Measurements from ENCODE around the gene FNDC11. TPM values are rescaled to one million over a fixed set of nuclear protein-coding genes. Genes with fewer than 3 reads are reported as not detected.

FNDC11 gene
- total and polyA plus RNA-seq, 4 donors = under 0.01 to 0.01 TPM; not detected in 2

DNA sequence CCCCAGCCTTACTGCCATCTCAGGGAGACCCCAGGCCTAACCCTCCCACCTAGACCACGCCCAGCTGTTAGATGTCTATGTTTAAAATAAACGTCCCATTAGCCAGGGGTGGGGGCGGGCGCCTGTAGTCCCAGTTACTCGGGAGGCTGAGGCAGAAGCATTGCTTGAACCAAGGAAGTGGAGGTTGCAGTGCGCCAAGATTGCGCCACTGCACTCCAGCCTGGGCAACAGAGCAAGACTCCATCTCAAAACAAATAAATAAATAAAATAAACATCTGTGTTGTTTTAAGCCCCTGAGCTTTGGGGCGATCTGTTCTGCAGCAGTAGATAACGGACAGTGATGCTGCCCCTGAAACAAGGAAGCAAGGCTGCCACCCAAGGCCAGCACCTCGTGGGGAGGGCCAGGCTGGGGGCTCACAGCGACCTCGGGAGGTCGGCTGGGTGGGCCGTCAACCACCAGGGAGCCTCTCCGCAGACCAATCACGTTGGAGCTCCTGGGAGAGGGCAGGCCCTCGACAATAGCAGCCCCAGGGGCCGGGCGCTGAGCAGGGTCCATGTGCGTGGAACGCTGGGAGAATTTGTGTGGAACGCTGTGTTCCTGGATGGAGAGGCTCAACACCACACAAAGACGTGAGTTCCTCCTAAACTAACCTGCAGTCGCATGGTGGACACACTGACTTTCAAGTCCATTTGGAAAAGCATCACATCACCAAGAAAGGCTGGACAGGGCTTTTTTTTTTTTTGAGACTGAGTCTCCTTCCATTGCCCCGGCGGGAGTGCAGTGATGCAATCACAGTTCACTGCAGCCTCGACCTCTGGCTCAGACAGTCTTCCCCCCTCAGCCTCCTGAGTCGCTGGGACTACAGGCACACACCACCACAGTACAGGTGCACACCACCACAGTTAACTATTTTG lies 21.1 kb downstream of the FNDC11 start:
- Histone ChIP-seq H3K9ac (ENCODE audit: low read depth in 1 of 2, low read length in 2 of 2) (no peak overlapping the region), H3K9me3 (ENCODE audit: control insufficient read depth in 4 of 4, low read length in 3 of 4) (no peaks in the 10 kb centered on the region), H3K27ac (ENCODE audit: low read depth in 1 of 2, low read length in 2 of 2) (no peak overlapping the region), H3K4me1 (ENCODE audit: control insufficient read depth in 4 of 4, insufficient read depth in 4 of 4, low read length in 3 of 4) (peaks cover 6 to 22% (median 16%) of the 10 kb centered on the region in 4 donors), H3K27me3 (ENCODE audit: control insufficient read depth in 4 of 4, insufficient read depth in 4 of 4, low read length in 3 of 4) (peaks cover 0 to 2% (median 0%) of the 10 kb centered on the region in 4 donors), H3K36me3 (ENCODE audit: control insufficient read depth in 4 of 4, insufficient read depth in 3 of 4, low read depth in 1 of 4, low read length in 3 of 4) (no peaks in the 10 kb centered on the region), H3K4me3 (ENCODE audit: low read depth in 1 of 3, low read length in 3 of 3) (no peak overlapping the region)
- WGBS = 73% methylated on average over 28 of the region's 28 CpGs
- no peak for DNase-seq (ENCODE audit: low spot score)
- no peak for TF ChIP-seq FOXA2 (IDR thresholded peaks at IDR 0.05)
- TF ChIP-seq FOXA1 (IDR thresholded peaks at IDR 0.05) = no peak

- TF ChIP-seq RAD21 (IDR thresholded peaks at IDR 0.05) (no peak), REST (IDR thresholded peaks at IDR 0.05) (no peak), YY1 (IDR thresholded peaks at IDR 0.05) (no peak), NR2F2 (IDR thresholded peaks at IDR 0.05) (no peak), ZBTB33 (IDR thresholded peaks at IDR 0.05) (no peak), FOXA1 (IDR thresholded peaks at IDR 0.05) (no peak), FOXA2 (IDR thresholded peaks at IDR 0.05) (no peak), JUND (IDR thresholded peaks at IDR 0.05) (no peak), TAF1 (conservative IDR thresholded peaks at IDR 0.05) (no peak), SP1 (IDR thresholded peaks at IDR 0.05) (no peak), RXRA (IDR thresholded peaks at IDR 0.05) (no peak), HNF4A (conservative IDR thresholded peaks at IDR 0.05) (no peak), HNF4G (IDR thresholded peaks at IDR 0.05) (no peak), GABPA (IDR thresholded peaks at IDR 0.05 in 1 of 2, conservative IDR thresholded peaks at IDR 0.05 in 1 of 2) (no peak), EGR1 (IDR thresholded peaks at IDR 0.05; ENCODE audit: low read depth in 2 of 2) (no peak)
- TF ChIP-seq, protein P1, sequence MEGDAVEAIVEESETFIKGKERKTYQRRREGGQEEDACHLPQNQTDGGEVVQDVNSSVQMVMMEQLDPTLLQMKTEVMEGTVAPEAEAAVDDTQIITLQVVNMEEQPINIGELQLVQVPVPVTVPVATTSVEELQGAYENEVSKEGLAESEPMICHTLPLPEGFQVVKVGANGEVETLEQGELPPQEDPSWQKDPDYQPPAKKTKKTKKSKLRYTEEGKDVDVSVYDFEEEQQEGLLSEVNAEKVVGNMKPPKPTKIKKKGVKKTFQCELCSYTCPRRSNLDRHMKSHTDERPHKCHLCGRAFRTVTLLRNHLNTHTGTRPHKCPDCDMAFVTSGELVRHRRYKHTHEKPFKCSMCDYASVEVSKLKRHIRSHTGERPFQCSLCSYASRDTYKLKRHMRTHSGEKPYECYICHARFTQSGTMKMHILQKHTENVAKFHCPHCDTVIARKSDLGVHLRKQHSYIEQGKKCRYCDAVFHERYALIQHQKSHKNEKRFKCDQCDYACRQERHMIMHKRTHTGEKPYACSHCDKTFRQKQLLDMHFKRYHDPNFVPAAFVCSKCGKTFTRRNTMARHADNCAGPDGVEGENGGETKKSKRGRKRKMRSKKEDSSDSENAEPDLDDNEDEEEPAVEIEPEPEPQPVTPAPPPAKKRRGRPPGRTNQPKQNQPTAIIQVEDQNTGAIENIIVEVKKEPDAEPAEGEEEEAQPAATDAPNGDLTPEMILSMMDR (IDR thresholded peaks at IDR 0.05; ENCODE audit: low read depth, low read length, missing input control) = no peak
- TF ChIP-seq, protein P2, sequence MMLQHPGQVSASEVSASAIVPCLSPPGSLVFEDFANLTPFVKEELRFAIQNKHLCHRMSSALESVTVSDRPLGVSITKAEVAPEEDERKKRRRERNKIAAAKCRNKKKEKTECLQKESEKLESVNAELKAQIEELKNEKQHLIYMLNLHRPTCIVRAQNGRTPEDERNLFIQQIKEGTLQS (IDR thresholded peaks at IDR 0.05) = no peak
- TF ChIP-seq, protein P3, sequence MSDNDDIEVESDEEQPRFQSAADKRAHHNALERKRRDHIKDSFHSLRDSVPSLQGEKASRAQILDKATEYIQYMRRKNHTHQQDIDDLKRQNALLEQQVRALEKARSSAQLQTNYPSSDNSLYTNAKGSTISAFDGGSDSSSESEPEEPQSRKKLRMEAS (IDR thresholded peaks at IDR 0.05) = no peak
- DNase-seq (ENCODE audit: low spot score) = no peak
- Histone ChIP-seq H3K27me3 (ENCODE audit: control insufficient read depth in 4 of 4, insufficient read depth in 4 of 4, low read length in 3 of 4) (peaks cover 0 to 2% (median 0%) of the 10 kb centered on the region in 4 donors), H3K9ac (ENCODE audit: low read depth in 1 of 2, low read length in 2 of 2) (no peak overlapping the region), H3K4me1 (ENCODE audit: control insufficient read depth in 4 of 4, insufficient read depth in 4 of 4, low read length in 3 of 4) (peaks cover 6 to 22% (median 16%) of the 10 kb centered on the region in 4 donors), H3K36me3 (ENCODE audit: control insufficient read depth in 4 of 4, insufficient read depth in 3 of 4, low read depth in 1 of 4, low read length in 3 of 4) (no peaks in the 10 kb centered on the region), H3K9me3 (ENCODE audit: control insufficient read depth in 4 of 4, low read length in 3 of 4) (no peaks in the 10 kb centered on the region), H3K4me3 (ENCODE audit: low read depth in 1 of 3, low read length in 3 of 3) (no peak overlapping the region), H3K27ac (ENCODE audit: low read depth in 1 of 2, low read length in 2 of 2) (no peak overlapping the region)
- 93% methylated on average over 7 of the region's 7 CpGs for WGBS
Measured at GRCh38 chr20:63576311-63576710, 22.4 kb downstream of the FNDC11 start.

Measured in liver (tissue), 9 donors.